Mesenchymal stem cell (in vitro differentiated cells and primary cell): ENCODE results near the gene MYADM.

Experiments
- DNase-seq: peaks from one replicate; pipeline ENCODE4 v3.0.0-alpha.2; 2013
- H2AFZ ChIP-seq: one replicate; pipeline ENCODE4 v1.6.1; 2013; ENCODE audit warnings: low read depth, mild to moderate bottlenecking, control low read depth, inconsistent platforms, low read length, moderate library complexity
- H2AK5ac ChIP-seq: 2 replicates; pipeline ENCODE4 v1.6.1; 2013; ENCODE audit warnings: low read length, moderate library complexity, mild to moderate bottlenecking, inconsistent platforms; ENCODE audit not compliant: severe bottlenecking
- H2BK120ac ChIP-seq: one replicate; pipeline ENCODE4 v1.6.1; 2013; ENCODE audit warnings: low read depth, mild to moderate bottlenecking, inconsistent platforms, low read length, moderate library complexity
- H2BK12ac ChIP-seq, 2 experiments: one replicate each; pipeline ENCODE4 v1.6.1; 2013; ENCODE audit warnings: inconsistent platforms in 2 of 2, low read length in 2 of 2, mild to moderate bottlenecking in 2 of 2, moderate library complexity in 2 of 2, control low read depth in 1 of 2
- H2BK15ac ChIP-seq: one replicate; pipeline ENCODE4 v1.6.1; 2013; ENCODE audit warnings: mild to moderate bottlenecking, low read depth, inconsistent platforms; ENCODE audit not compliant: poor library complexity, severe bottlenecking
- H2BK5ac ChIP-seq: 2 replicates; pipeline ENCODE4 v1.6.1; 2013; ENCODE audit warnings: low read depth, mild to moderate bottlenecking, low read length, control low read depth, inconsistent platforms; ENCODE audit not compliant: poor library complexity, severe bottlenecking
- H3K14ac ChIP-seq, 2 experiments: one replicate each; pipeline ENCODE4 v1.6.1; 2013; ENCODE audit warnings: inconsistent platforms in 2 of 2, low read length in 2 of 2, control low read depth in 1 of 2, mild to moderate bottlenecking in 1 of 2, moderate library complexity in 1 of 2
- H3K18ac ChIP-seq, 2 experiments: one replicate each; pipeline ENCODE4 v1.6.1; 2013; ENCODE audit warnings: inconsistent platforms in 2 of 2, low read length in 2 of 2, control low read depth in 1 of 2, low read depth in 1 of 2, mild to moderate bottlenecking in 1 of 2
- H3K23ac ChIP-seq, 2 experiments: one replicate each; pipeline ENCODE4 v1.6.1; 2013; ENCODE audit warnings: inconsistent platforms in 2 of 2, low read length in 2 of 2, mild to moderate bottlenecking in 2 of 2, moderate library complexity in 2 of 2, control low read depth in 1 of 2
- H3K27ac ChIP-seq: 2 replicates; pipeline ENCODE4 v1.5.1; 2013; ENCODE audit warnings: mild to moderate bottlenecking, moderate library complexity, low read length, control low read depth, inconsistent platforms; ENCODE audit not compliant: poor library complexity, severe bottlenecking
- H3K27me3 ChIP-seq, 2 experiments: 2 replicates each; pipeline versions ENCODE4 v1.6.1 to v1.7.0; 2013; ENCODE audit warnings: low read length in 2 of 2, mild to moderate bottlenecking in 2 of 2, moderate library complexity in 2 of 2, control low read depth in 1 of 2, inconsistent platforms in 1 of 2; ENCODE audit not compliant: control insufficient read depth in 1 of 2, insufficient read depth in 1 of 2
- H3K36me3 ChIP-seq, 2 experiments: 2 replicates each; pipeline versions ENCODE4 v1.6.1 to v1.7.0; 2013; ENCODE audit warnings: low read length in 2 of 2, control low read depth in 1 of 2, inconsistent platforms in 1 of 2, low read depth in 1 of 2, mild to moderate bottlenecking in 1 of 2; ENCODE audit not compliant: insufficient read depth in 2 of 2, control insufficient read depth in 1 of 2
- H3K4ac ChIP-seq, 2 experiments: one replicate each; pipeline ENCODE4 v1.6.1; 2013; ENCODE audit warnings: inconsistent platforms in 2 of 2, low read length in 2 of 2, mild to moderate bottlenecking in 2 of 2, moderate library complexity in 2 of 2, control low read depth in 1 of 2, low read depth in 1 of 2
- H3K4me1 ChIP-seq: 2 replicates; pipeline ENCODE4 v1.6.1; 2013; ENCODE audit warnings: low read depth, low read length, control low read depth; ENCODE audit not compliant: control insufficient read depth, insufficient read depth
- H3K4me2 ChIP-seq: 2 replicates; pipeline ENCODE4 v1.6.1; 2013; ENCODE audit warnings: low read length, mild to moderate bottlenecking, inconsistent platforms; ENCODE audit not compliant: poor library complexity, severe bottlenecking
- H3K4me3 ChIP-seq, 2 experiments: 2 replicates each; pipeline versions ENCODE4 v1.5.1 to v1.7.0; 2013; ENCODE audit warnings: low read length in 2 of 2, mild to moderate bottlenecking in 2 of 2, control low read depth in 1 of 2, low read depth in 1 of 2; ENCODE audit not compliant: insufficient read depth in 1 of 2
- H3K79me1 ChIP-seq: replicated peaks from 2 replicates; pipeline ENCODE4 v1.6.1; 2013; ENCODE audit warnings: mild to moderate bottlenecking, control low read depth, low read length, inconsistent platforms; ENCODE audit not compliant: poor library complexity, severe bottlenecking
- H3K9ac ChIP-seq: 2 replicates; pipeline ENCODE4 v1.7.0; 2013; ENCODE audit warnings: mild to moderate bottlenecking, low read length, moderate library complexity
- H3K9me3 ChIP-seq: 2 replicates; pipeline ENCODE4 v1.7.0; 2013; ENCODE audit warnings: mild to moderate bottlenecking, low read length; ENCODE audit not compliant: control insufficient read depth
- H4K8ac ChIP-seq: one replicate; pipeline ENCODE4 v1.6.1; 2013; ENCODE audit warnings: inconsistent platforms, mild to moderate bottlenecking, low read length, moderate library complexity
- H4K91ac ChIP-seq: one replicate; pipeline ENCODE4 v1.6.1; 2013; ENCODE audit warnings: mild to moderate bottlenecking, low read length, inconsistent platforms
- WGBS: methylation state at CpG from one replicate; pipeline ENCODE4 v1.1.7; 2013; ENCODE audit warnings: mixed read lengths; 5-methylcytosine and 5-hydroxymethylcytosine counted together

MYADM gene

GRCh38 chr19:53908106-53908934, 40.6 kb downstream of the MYADM start:
- Histone ChIP-seq H3K4me1 (peaks cover 3% of the 10 kb centered on the region), H4K8ac (no peak overlapping the region), H2AFZ (no peak overlapping the region), H2BK15ac (no peak overlapping the region), H2AK5ac (no peak overlapping the region), H2BK12ac (no peak overlapping the region), H3K4ac (no peak overlapping the region), H3K79me1 (no peaks in the 10 kb centered on the region), H3K9ac (no peak overlapping the region), H3K4me3 (no peak overlapping the region), H3K27ac (no peak overlapping the region), H4K91ac (no peak overlapping the region), H3K27me3 (peaks cover 77 to 79% of the 10 kb centered on the region in 2 experiments), H3K9me3 (no peaks in the 10 kb centered on the region), H2BK120ac (no peak overlapping the region), H3K18ac (no peak overlapping the region), H3K4me2 (no peak overlapping the region), H2BK5ac (no peak overlapping the region), H3K14ac (no peak overlapping the region), H3K36me3 (no peaks in the 10 kb centered on the region), H3K23ac (no peak overlapping the region)
- 1% methylated on average over 51 of the region's 51 CpGs for whole genome bisulfite sequencing
- no peak for DNase-seq

- Histone ChIP-seq H3K36me3 (no peaks in the 10 kb centered on the region), H3K27me3 (peaks cover 76 to 77% of the 10 kb centered on the region in 2 experiments), H3K9ac (no peak within 1 kb of the TSS), H3K9me3 (no peaks in the 10 kb centered on the region), H2BK120ac (no peak within 1 kb of the TSS), H4K8ac (no peak within 1 kb of the TSS), H3K23ac (no peak within 1 kb of the TSS), H2BK5ac (no peak within 1 kb of the TSS), H3K14ac (no peak within 1 kb of the TSS), H3K79me1 (no peaks in the 10 kb centered on the region), H4K91ac (no peak within 1 kb of the TSS), H3K4ac (no peak within 1 kb of the TSS), H2AK5ac (no peak within 1 kb of the TSS), H3K4me2 (no peak within 1 kb of the TSS), H3K18ac (no peak within 1 kb of the TSS), H2AFZ (no peak within 1 kb of the TSS), H3K4me1 (peaks cover 3% of the 10 kb centered on the region), H2BK12ac (no peak within 1 kb of the TSS), H3K4me3 (no peak within 1 kb of the TSS), H3K27ac (no peak within 1 kb of the TSS), H2BK15ac (no peak within 1 kb of the TSS)
- no peak for DNase-seq
- 2% methylated on average over 5 of the region's 28 CpGs for WGBS
Observed at GRCh38 chr19:53908935-53909415, 41.3 kb downstream of the MYADM start, which contains the start of gene CACNG7. TSS of gene CACNG7 (plus strand) at chr19:53909278. CDS start at chr19:53912832, 3,554 bp downstream.

- no peak overlapping the region for H4K91ac ChIP-seq
- no peak overlapping the region for H2BK120ac ChIP-seq
- no peak overlapping the region for H2BK12ac ChIP-seq
- WGBS: 1% methylated on average over 40 of the region's 47 CpGs
- H3K27me3 ChIP-seq: peaks cover 70 to 72% of the 10 kb centered on the region in 2 experiments
- no peak overlapping the region for H2BK15ac ChIP-seq
- no peaks in the 10 kb centered on the region for H3K36me3 ChIP-seq
- H3K9ac ChIP-seq: no peak overlapping the region
- H4K8ac ChIP-seq: no peak overlapping the region
- no peak overlapping the region for H3K14ac ChIP-seq
- H2AK5ac ChIP-seq: no peak overlapping the region
- H3K4me2 ChIP-seq: no peak overlapping the region
- H2BK5ac ChIP-seq: no peak overlapping the region
- peaks cover 3% of the 10 kb centered on the region for H3K4me1 ChIP-seq
- H3K27ac ChIP-seq: no peak overlapping the region
- no peak overlapping the region for H3K18ac ChIP-seq
- H3K4ac ChIP-seq: no peak overlapping the region
- H2AFZ ChIP-seq: no peak overlapping the region
- H3K79me1 ChIP-seq: no peaks in the 10 kb centered on the region
- H3K23ac ChIP-seq: no peak overlapping the region
- H3K9me3 ChIP-seq: no peaks in the 10 kb centered on the region
- no peak for DNase-seq
- no peak overlapping the region for H3K4me3 ChIP-seq
Observed at GRCh38 chr19:53909471-53910169, 41.9 kb downstream of the MYADM start.

GRCh38 chr19:53910170-53910518, 42.5 kb downstream of the MYADM start:
- Histone ChIP-seq H3K23ac (no peak overlapping the region), H4K8ac (no peak overlapping the region), H3K27me3 (peaks cover 65 to 67% of the 10 kb centered on the region in 2 experiments), H3K4ac (no peak overlapping the region), H3K4me2 (no peak overlapping the region), H3K9me3 (no peaks in the 10 kb centered on the region), H2AK5ac (no peak overlapping the region), H2AFZ (no peak overlapping the region), H3K18ac (no peak overlapping the region), H2BK120ac (no peak overlapping the region), H3K9ac (no peak overlapping the region), H2BK12ac (no peak overlapping the region), H3K4me1 (peaks cover 3% of the 10 kb centered on the region), H3K27ac (no peak overlapping the region), H3K4me3 (no peak overlapping the region), H3K79me1 (no peaks in the 10 kb centered on the region), H4K91ac (no peak overlapping the region), H2BK5ac (no peak overlapping the region), H3K36me3 (no peaks in the 10 kb centered on the region), H3K14ac (no peak overlapping the region), H2BK15ac (no peak overlapping the region)
- DNase-seq: no peak
- 2% methylated on average over 13 of the region's 13 CpGs for WGBS
